Lung (tissue), 12 donors: ENCODE results near the gene FLNB. TPM values are rescaled to one million over a fixed set of nuclear protein-coding genes. Genes with fewer than 3 reads are reported as not detected.

ENCODE experiments used
- ATAC-seq: fragments of 200-7000 bp; cut with Tn5 transposase; one replicate; pipeline ENCODE4 v1.9.1; 2020; ENCODE audit warnings: moderate number of reproducible peaks; ENCODE audit not compliant: insufficient read depth, low FRiP score
- DNase-seq, 3 donors: peaks; one replicate each; pipeline ENCODE4 v3.0.0-alpha.2; 2013 to 2017
- H3K27ac ChIP-seq, 2 donors: one replicate each; pipeline ENCODE4 v1.5.1; 2013; ENCODE audit warnings: mild to moderate bottlenecking in 2 of 2, moderate library complexity in 2 of 2, control low read depth in 1 of 2, inconsistent platforms in 1 of 2, low read depth in 1 of 2, low read length in 1 of 2
- H3K27me3 ChIP-seq, 3 donors: one replicate each; pipeline ENCODE4 v1.5.1; 2013; ENCODE audit warnings: low read length in 2 of 3; ENCODE audit not compliant: control insufficient read depth in 3 of 3, insufficient read depth in 3 of 3
- H3K36me3 ChIP-seq, 4 donors: one replicate each; pipeline ENCODE4 v1.5.1; 2013; ENCODE audit warnings: low read length in 4 of 4, mild to moderate bottlenecking in 1 of 4, moderate library complexity in 1 of 4; ENCODE audit not compliant: control insufficient read depth in 4 of 4, insufficient read depth in 4 of 4
- H3K4me1 ChIP-seq, 5 donors: one replicate each; pipeline ENCODE4 v1.5.1; 2013; ENCODE audit warnings: low read length in 5 of 5, mild to moderate bottlenecking in 2 of 5, moderate library complexity in 1 of 5; ENCODE audit not compliant: control insufficient read depth in 5 of 5, insufficient read depth in 5 of 5
- H3K4me3 ChIP-seq: one replicate; pipeline ENCODE4 v1.5.1; 2013; ENCODE audit warnings: mild to moderate bottlenecking, control low read depth, moderate library complexity
- H3K9ac ChIP-seq, 2 donors: one replicate each; pipeline ENCODE4 v1.5.1; 2013; ENCODE audit warnings: low read length in 2 of 2, control low read depth in 1 of 2; ENCODE audit not compliant: insufficient read depth in 1 of 2
- H3K9me3 ChIP-seq, 4 donors: one replicate each; pipeline ENCODE4 v1.5.1; 2013; ENCODE audit warnings: low read length in 3 of 4, mild to moderate bottlenecking in 1 of 4, moderate library complexity in 1 of 4; ENCODE audit not compliant: control insufficient read depth in 4 of 4, insufficient read depth in 3 of 4
- WGBS, 2 donors: extraction: QIAGEN DNeasy Blood & Tissue Kit; methylation state at CpG; one replicate each; pipeline ENCODE4 v1.1.7; 2013; 5-methylcytosine and 5-hydroxymethylcytosine counted together
- polyA plus RNA-seq, 2 donors: library from polyadenylated mRNA; stranded (reverse); fragments of 200-250 nt; gene quantifications; one replicate each; pipeline ENCODE4 v1.2.1, GENCODE V29; 2013
- total RNA-seq, 2 donors: library from RNA; depleted of rRNA in 1 of 2; stranded (reverse); fragments of >200 nt in 1 of 2; gene quantifications; one replicate each; pipeline ENCODE4 v1.2.1, GENCODE V29; 2014 to 2021
- TF ChIP-seq, protein P1 (sequence below): IDR thresholded peaks from 2 replicates; pipeline ENCODE4 v1.5.1; 2012; ENCODE audit warnings: mild to moderate bottlenecking; ENCODE audit errors: control extremely low read depth, extremely low read depth
- donor health status: control.
- donor health status: control.
- donor health status: Bipolar disorder and iron deficiency.
- donor health status: healthy.
- donor health status: DM: yes; HTN: yes; CAD: no.

Gene FLNB
- total and polyA plus RNA-seq, 4 donors = 32.4 to 122 (median 93.7) TPM

- H3K27me3 ChIP-seq = no peaks in the 10 kb centered on the region
- H3K4me3 ChIP-seq = no peak overlapping the region
- WGBS, 2 donors = 74 to 79% methylated on average over 5 of the region's 5 CpGs
- DNase-seq (no peak), ATAC-seq (no peak)
- H3K4me1 ChIP-seq = peaks cover 5 to 26% (median 23%) of the 10 kb centered on the region in 5 donors
- no peaks in the 10 kb centered on the region for H3K9me3 ChIP-seq
- no peak overlapping the region for H3K27ac ChIP-seq
- H3K36me3 ChIP-seq = no peaks in the 10 kb centered on the region
- H3K9ac ChIP-seq = no peak overlapping the region
- TF ChIP-seq, protein P1, sequence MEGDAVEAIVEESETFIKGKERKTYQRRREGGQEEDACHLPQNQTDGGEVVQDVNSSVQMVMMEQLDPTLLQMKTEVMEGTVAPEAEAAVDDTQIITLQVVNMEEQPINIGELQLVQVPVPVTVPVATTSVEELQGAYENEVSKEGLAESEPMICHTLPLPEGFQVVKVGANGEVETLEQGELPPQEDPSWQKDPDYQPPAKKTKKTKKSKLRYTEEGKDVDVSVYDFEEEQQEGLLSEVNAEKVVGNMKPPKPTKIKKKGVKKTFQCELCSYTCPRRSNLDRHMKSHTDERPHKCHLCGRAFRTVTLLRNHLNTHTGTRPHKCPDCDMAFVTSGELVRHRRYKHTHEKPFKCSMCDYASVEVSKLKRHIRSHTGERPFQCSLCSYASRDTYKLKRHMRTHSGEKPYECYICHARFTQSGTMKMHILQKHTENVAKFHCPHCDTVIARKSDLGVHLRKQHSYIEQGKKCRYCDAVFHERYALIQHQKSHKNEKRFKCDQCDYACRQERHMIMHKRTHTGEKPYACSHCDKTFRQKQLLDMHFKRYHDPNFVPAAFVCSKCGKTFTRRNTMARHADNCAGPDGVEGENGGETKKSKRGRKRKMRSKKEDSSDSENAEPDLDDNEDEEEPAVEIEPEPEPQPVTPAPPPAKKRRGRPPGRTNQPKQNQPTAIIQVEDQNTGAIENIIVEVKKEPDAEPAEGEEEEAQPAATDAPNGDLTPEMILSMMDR = no peak
These were observed 13.7 kb downstream of the FLNB start for GRCh38 chr3:58021962-58022361.

DNA sequence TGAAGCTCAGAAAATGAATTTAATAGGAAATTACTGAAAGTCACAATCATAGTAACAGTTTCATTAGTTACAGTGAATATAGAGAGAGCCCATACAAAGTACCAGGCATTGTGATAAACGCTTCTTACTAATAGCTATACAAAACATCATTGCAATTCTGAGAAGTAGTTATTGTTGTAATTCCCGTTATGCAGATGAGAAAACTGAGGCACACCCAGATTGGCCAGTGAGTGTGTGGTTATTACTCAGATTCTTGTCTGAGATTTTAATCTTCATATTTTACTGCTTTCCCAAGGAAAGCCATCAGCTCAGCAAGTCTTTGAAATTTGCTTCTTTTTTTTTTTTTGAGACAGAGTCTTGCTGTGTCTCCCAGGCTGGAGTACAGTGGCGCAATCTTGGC lies 14.3 kb downstream of the FLNB start:
- Histone ChIP-seq H3K4me3 (no peak overlapping the region), H3K9me3 (no peaks in the 10 kb centered on the region), H3K27me3 (no peaks in the 10 kb centered on the region), H3K9ac (no peak overlapping the region), H3K4me1 (peaks cover 5 to 26% (median 23%) of the 10 kb centered on the region in 5 donors), H3K36me3 (no peaks in the 10 kb centered on the region), H3K27ac (no peak overlapping the region)
- TF ChIP-seq, protein P1 = no peak
- ATAC-seq (no peak), DNase-seq (no peak)
- WGBS, 2 donors = 89 to 96% methylated on average over 3 of the region's 3 CpGs

DNA sequence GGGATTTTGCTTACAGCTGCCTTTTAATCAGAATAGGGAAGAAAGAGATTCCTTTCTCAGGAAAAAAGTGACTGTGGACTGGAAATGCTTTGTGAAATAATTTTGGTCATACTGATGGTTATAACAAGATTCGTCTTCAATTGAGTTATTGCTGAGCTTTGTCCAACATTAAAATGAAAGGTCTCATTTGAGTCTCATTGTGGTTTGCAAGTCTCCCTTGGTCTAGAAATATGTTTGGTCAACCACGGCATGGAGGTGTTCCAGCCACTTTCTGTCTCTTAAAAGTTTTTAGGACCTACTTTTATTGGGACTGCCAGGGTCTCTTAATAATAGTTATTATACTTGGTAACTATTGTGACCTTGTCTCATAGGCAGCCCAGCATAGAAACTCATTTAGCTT lies 15.3 kb downstream of the FLNB start:
- no peak overlapping the region for H3K27ac ChIP-seq
- H3K36me3 ChIP-seq = no peaks in the 10 kb centered on the region
- TF ChIP-seq, protein P1 = no peak
- no peaks in the 10 kb centered on the region for H3K27me3 ChIP-seq
- DNase-seq (no peak), ATAC-seq (no peak)
- no peaks in the 10 kb centered on the region for H3K9me3 ChIP-seq
- H3K4me1 ChIP-seq = peaks cover 2 to 26% (median 23%) of the 10 kb centered on the region in 5 donors
- H3K9ac ChIP-seq = no peak overlapping the region
- WGBS, 2 donors = 73 to 82% methylated on average over 2 of the region's 2 CpGs
- H3K4me3 ChIP-seq = no peak overlapping the region

DNA sequence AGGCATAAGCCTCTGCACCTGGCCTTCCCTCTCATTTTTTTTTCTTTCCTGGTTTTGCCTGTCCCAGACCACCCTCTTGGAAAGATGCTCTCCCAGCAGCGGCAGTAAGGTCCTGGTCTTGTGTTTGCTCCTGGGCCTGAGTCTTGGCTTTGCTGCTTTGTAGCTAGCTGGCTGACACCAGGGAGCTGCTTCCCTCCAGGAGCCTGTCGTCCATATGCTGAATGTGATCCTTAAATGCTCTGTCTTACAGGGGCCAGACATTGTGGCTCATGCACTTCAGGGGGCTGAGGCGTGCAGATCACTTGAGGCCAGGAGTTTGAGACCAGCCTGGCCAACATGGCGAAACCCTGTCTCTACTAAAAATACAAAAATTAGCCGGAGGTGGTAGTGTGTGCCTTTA lies 17.2 kb downstream of the FLNB start:
- no peaks in the 10 kb centered on the region for H3K27me3 ChIP-seq
- DNase-seq = no peak
- TF ChIP-seq, protein P1 = no peak
- no peak overlapping the region for H3K9ac ChIP-seq
- no peaks in the 10 kb centered on the region for H3K9me3 ChIP-seq
- peak overlapping the region in 1 of 2 donors; percentile 78 for H3K27ac ChIP-seq
- WGBS, 2 donors = 79 to 92% methylated on average over 5 of the region's 5 CpGs
- ATAC-seq = no peak
- H3K36me3 ChIP-seq = no peaks in the 10 kb centered on the region
- H3K4me1 ChIP-seq = peaks cover 0 to 21% (median 19%) of the 10 kb centered on the region in 5 donors
- H3K4me3 ChIP-seq = no peak overlapping the region
